Nephron (organoid): ENCODE results near the gene VPS35L.
"Not testable (repeated sequence)": the region's sequence is repeated elsewhere in the genome, so short reads cannot be mapped to it uniquely, and the experiment has no call there.

ENCODE experiments used
- H3K27ac Mint-ChIP-seq, 3 experiments: 2 replicates each; pipeline ENCODE4 v1.8.0; 2020; ENCODE audit warnings: mixed read lengths in 3 of 3, mild to moderate bottlenecking in 2 of 3, moderate library complexity in 1 of 3
- H3K27me3 Mint-ChIP-seq: 2 replicates; pipeline ENCODE4 v1.8.0; 2021; ENCODE audit warnings: low read depth, mild to moderate bottlenecking, moderate library complexity, mixed read lengths
- H3K36me3 Mint-ChIP-seq: 2 replicates; pipeline ENCODE4 v1.8.0; 2020; ENCODE audit warnings: low read depth, mixed read lengths
- H3K4me1 Mint-ChIP-seq: 2 replicates; pipeline ENCODE4 v1.8.0; 2020; ENCODE audit warnings: mixed read lengths
- H3K4me3 Mint-ChIP-seq, 3 experiments: 2 replicates each; pipeline ENCODE4 v1.8.0; 2020; ENCODE audit warnings: mild to moderate bottlenecking in 3 of 3, mixed read lengths in 3 of 3, moderate library complexity in 2 of 3
- H3K9me3 Mint-ChIP-seq: 2 replicates; pipeline ENCODE4 v1.8.0; 2020; ENCODE audit warnings: mixed read lengths
- TF ChIP-seq, protein P1 (sequence below), 3 experiments: fragments of 200-600 bp; sonication (generic); IDR thresholded peaks; one replicate each; pipeline ENCODE4 v1.5.0; 2021; ENCODE audit warnings: antibody characterized with exemption in 3 of 3; ENCODE audit not compliant: unreplicated experiment in 3 of 3

Gene VPS35L

DNA sequence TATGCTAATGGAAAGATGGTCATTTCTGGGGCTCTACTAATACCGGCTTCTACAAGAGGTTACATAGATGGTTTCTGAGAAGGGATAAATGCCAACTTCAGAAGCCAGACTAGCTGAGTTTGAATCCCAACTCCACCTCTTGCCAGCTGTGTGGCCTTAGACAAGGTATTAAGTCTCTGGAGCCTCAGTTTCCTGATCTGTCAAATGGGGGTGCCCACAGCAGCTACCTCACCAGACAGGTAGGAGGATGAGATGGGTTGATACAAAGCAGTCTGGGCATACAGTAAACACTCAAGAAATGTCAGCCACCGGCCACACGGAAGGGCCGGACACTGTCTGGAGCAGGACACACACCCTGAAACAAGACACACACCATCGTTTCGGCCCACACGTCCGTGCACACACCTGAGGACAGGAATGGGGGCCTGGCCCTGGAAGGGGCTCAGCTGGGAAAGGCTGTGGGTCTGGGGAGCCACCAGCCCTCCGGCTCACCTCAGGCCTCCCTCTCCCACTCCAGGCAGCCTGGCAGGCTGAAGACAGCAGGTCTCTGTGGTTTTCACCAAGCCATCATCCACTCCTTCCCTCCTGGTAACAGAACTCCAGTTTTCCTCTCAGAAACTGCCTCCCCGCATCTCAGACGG, 157.0 kb downstream of the VPS35L start:
- no peaks in the 10 kb centered on the region for H3K9me3 Mint-ChIP-seq
- H3K27ac Mint-ChIP-seq: no peak overlapping the region
- peaks cover 3% of the 10 kb centered on the region for H3K27me3 Mint-ChIP-seq
- peaks cover 43% of the 10 kb centered on the region for H3K4me1 Mint-ChIP-seq
- TF ChIP-seq, protein P1, sequence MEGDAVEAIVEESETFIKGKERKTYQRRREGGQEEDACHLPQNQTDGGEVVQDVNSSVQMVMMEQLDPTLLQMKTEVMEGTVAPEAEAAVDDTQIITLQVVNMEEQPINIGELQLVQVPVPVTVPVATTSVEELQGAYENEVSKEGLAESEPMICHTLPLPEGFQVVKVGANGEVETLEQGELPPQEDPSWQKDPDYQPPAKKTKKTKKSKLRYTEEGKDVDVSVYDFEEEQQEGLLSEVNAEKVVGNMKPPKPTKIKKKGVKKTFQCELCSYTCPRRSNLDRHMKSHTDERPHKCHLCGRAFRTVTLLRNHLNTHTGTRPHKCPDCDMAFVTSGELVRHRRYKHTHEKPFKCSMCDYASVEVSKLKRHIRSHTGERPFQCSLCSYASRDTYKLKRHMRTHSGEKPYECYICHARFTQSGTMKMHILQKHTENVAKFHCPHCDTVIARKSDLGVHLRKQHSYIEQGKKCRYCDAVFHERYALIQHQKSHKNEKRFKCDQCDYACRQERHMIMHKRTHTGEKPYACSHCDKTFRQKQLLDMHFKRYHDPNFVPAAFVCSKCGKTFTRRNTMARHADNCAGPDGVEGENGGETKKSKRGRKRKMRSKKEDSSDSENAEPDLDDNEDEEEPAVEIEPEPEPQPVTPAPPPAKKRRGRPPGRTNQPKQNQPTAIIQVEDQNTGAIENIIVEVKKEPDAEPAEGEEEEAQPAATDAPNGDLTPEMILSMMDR (IDR thresholded peaks at IDR 0.05; ENCODE audit: unreplicated experiment in 3 of 3): no peak
- no peak overlapping the region for H3K4me3 Mint-ChIP-seq
- H3K36me3 Mint-ChIP-seq: peaks cover 40% of the 10 kb centered on the region

DNA sequence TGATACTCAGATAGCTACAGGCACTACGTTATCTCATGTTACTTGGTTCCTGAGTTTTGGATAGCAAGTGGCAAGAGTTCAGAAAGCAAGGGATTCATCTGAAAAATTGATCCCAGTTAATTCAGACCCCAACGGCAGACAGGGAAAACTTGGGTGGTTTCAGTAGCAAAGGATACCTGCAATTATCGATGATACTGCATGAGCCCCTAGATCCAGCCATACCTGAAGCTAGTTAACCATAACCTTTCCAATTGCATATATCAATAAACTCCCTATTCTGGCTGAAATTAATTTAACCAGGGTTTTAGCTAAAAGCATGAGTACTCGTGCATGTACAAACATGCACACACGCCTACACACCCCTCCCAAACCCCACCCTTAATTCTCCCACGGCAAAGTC, 158.2 kb downstream of the VPS35L start:
- Mint-ChIP-seq H3K9me3 (no peaks in the 10 kb centered on the region), H3K27me3 (peaks cover 3% of the 10 kb centered on the region), H3K4me1 (peaks cover 38% of the 10 kb centered on the region), H3K36me3 (peaks cover 37% of the 10 kb centered on the region), H3K4me3 (no peak overlapping the region), H3K27ac (no peak overlapping the region)
- TF ChIP-seq, protein P1 (IDR thresholded peaks at IDR 0.05; ENCODE audit: unreplicated experiment in 3 of 3): no peak

DNA sequence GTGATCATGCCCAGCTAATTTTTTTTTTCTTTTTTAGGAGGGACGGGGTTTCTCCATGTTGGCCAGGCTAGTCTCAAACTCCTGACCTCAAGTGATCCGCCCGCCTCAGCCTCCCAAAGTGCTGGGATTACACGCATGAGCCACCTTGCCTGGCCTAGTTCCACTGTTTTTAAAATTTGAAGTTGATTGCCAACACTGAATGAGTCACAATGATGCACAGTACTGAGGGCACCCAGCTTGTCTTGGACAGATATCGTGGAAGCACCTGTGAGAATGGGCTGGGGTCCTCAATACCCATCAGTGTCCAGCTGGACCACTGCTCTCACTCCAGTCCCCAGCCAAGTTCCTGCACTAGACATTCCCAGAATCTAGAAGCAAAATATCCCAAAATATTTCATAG, 160.1 kb downstream of the VPS35L start:
- Mint-ChIP-seq H3K36me3 (peaks cover 27% of the 10 kb centered on the region), H3K4me3 (peak overlapping the region; percentile 97 to 99 (median 98)), H3K9me3 (no peaks in the 10 kb centered on the region), H3K27ac (no peak overlapping the region), H3K27me3 (no peaks in the 10 kb centered on the region), H3K4me1 (peaks cover 32% of the 10 kb centered on the region)
- TF ChIP-seq, protein P1 (IDR thresholded peaks at IDR 0.05; ENCODE audit: unreplicated experiment in 3 of 3): no peak

DNA sequence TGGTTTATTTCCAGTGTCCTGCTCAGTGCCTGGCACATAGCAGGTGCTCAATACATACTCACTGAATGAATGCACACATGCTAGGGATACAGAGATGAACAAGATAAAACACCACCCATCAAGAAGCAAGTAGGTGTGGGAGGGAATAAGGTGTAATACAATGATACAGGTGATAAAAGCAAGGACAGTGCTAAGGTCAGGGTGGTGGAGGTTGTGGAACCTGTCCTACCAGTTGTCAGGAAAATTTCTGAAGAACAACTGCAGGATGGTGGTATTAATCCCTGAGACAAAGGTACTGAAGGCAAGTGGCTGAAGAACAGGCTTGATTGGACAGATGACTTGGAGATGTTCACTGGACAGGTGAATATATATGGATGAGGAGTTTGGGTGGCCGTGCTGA, 160.7 kb downstream of the VPS35L start:
- H3K4me1 Mint-ChIP-seq: peaks cover 32% of the 10 kb centered on the region
- TF ChIP-seq, protein P1 (IDR thresholded peaks at IDR 0.05; ENCODE audit: unreplicated experiment in 3 of 3): no peak
- H3K9me3 Mint-ChIP-seq: no peaks in the 10 kb centered on the region
- H3K36me3 Mint-ChIP-seq: peaks cover 27% of the 10 kb centered on the region
- H3K27me3 Mint-ChIP-seq: no peaks in the 10 kb centered on the region
- peak overlapping the region; percentile 7 to 98 (median 13) for H3K27ac Mint-ChIP-seq
- H3K4me3 Mint-ChIP-seq: peak overlapping the region; percentile 97 to 99 (median 98)

DNA sequence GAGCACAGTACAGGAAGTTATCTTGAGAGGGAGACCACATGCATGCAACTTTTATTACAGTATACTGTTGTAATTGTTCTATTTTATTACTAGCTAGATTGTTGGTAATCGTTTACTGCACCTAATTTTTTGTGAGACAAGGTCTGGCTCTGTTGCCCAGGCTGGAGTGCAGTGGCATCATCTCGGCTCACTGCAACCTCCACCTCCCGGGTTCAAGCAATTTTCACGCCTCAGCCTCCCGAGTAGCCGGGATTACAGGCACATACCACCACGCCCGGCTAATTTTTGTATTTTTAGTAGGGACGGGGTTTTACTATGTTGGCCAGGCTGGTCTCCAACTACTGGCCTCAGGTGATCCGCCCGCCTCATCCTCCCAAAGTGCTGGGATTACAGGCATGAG, 161.2 kb downstream of the VPS35L start:
- H3K4me1 Mint-ChIP-seq: peaks cover 28% of the 10 kb centered on the region
- not testable (repeated sequence) for H3K9me3 Mint-ChIP-seq, H3K27me3 Mint-ChIP-seq
- peak overlapping the region; percentile 97 to 99 (median 98) for H3K4me3 Mint-ChIP-seq
- H3K27ac Mint-ChIP-seq: peak overlapping the region; percentile 96 to 98 (median 98)
- peaks cover 23% of the 10 kb centered on the region for H3K36me3 Mint-ChIP-seq

DNA sequence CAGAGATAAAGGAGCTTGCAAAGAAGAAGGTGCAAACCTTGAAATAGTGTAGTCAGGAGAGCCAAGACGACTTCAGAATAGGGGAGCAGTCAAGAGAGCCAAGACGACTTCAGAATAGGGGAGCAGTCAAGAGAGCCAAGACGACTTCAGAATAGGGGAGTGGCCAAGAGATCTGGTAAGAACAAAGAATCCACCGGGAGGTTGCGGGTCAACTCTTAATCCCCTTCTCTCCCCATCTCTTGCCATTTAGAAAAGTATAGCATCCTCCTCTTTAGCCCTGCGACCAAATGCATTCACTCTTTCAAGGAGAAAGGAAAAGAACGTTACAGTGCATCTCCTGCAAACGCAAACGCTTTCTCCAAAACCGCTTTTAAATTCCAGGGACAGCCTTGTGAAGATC, 161.8 kb downstream of the VPS35L start:
- H3K27me3 Mint-ChIP-seq: no peaks in the 10 kb centered on the region
- peak overlapping the region; percentile 97 to 99 (median 98) for H3K4me3 Mint-ChIP-seq
- no peaks in the 10 kb centered on the region for H3K9me3 Mint-ChIP-seq
- H3K4me1 Mint-ChIP-seq: peaks cover 25% of the 10 kb centered on the region
- peaks cover 20% of the 10 kb centered on the region for H3K36me3 Mint-ChIP-seq
- TF ChIP-seq, protein P1 (IDR thresholded peaks at IDR 0.05; ENCODE audit: unreplicated experiment in 3 of 3): no peak
- H3K27ac Mint-ChIP-seq: peak overlapping the region; percentile 96 to 98 (median 98)
